Kidney epithelial cell (primary cell): ENCODE measurements around the gene CMTR2. TPM values are rescaled to one million over a fixed set of nuclear protein-coding genes. Genes with fewer than 3 reads are reported as not detected.

Experiments used
- DNase-seq: peaks from one replicate; pipeline ENCODE4 v3.0.0-alpha.2; 2010; ENCODE audit warnings: low read depth
- H3K27me3 ChIP-seq: 2 replicates; pipeline ENCODE4 v1.6.0; 2011; ENCODE audit warnings: low read length; ENCODE audit not compliant: control insufficient read depth, insufficient read depth
- H3K36me3 ChIP-seq: 2 replicates; pipeline ENCODE4 v1.5.1; 2011; ENCODE audit warnings: low read length; ENCODE audit not compliant: control insufficient read depth, insufficient read depth
- H3K4me3 ChIP-seq: 2 replicates; pipeline ENCODE4 v1.5.1; 2011; ENCODE audit warnings: low read depth, mild to moderate bottlenecking, control low read depth, low read length
- CTCF ChIP-seq: IDR thresholded peaks from 2 replicates; pipeline ENCODE4 v1.5.1; 2011; ENCODE audit warnings: mild to moderate bottlenecking, moderate library complexity, low read length, control low read depth, inconsistent platforms; ENCODE audit not compliant: insufficient read depth, poor library complexity, severe bottlenecking
- total RNA-seq: library from RNA; depleted of rRNA; stranded (reverse); fragments of >200 nt; gene quantifications from 2 replicates; pipeline ENCODE4 v1.2.3, GENCODE V29; 2015

The CMTR2 gene
- total RNA-seq, 1 donor from 2014 or later, result 36.9 TPM

GRCh38 chr16:71258372-71258771 lies 30.8 kb downstream of the CMTR2 start:
- Histone ChIP-seq H3K4me3 (no peak overlapping the region), H3K36me3 (no peaks in the 10 kb centered on the region), H3K27me3 (no peaks in the 10 kb centered on the region)
- no peak for DNase-seq
- no peak for TF ChIP-seq CTCF

GRCh38 chr16:71257768-71258167 lies 31.4 kb downstream of the CMTR2 start:
- no peak for DNase-seq
- H3K27me3 ChIP-seq, result no peaks in the 10 kb centered on the region
- H3K4me3 ChIP-seq, result no peak overlapping the region
- TF ChIP-seq CTCF, result no peak
- H3K36me3 ChIP-seq, result no peaks in the 10 kb centered on the region

GRCh38 chr16:71255721-71256120 lies 33.5 kb downstream of the CMTR2 start:
- Histone ChIP-seq H3K27me3 (no peaks in the 10 kb centered on the region), H3K36me3 (no peaks in the 10 kb centered on the region), H3K4me3 (no peak overlapping the region)
- no peak for DNase-seq
- no peak for TF ChIP-seq CTCF

- Histone ChIP-seq H3K4me3 (no peak overlapping the region), H3K36me3 (no peaks in the 10 kb centered on the region), H3K27me3 (no peaks in the 10 kb centered on the region)
- no peak for TF ChIP-seq CTCF
- DNase-seq, result no peak
Measured at GRCh38 chr16:71254832-71255525, 34.2 kb downstream of the CMTR2 start.

GRCh38 chr16:71250461-71251235 lies 38.6 kb downstream of the CMTR2 start:
- H3K36me3 ChIP-seq, result no peaks in the 10 kb centered on the region
- no peak for DNase-seq

More at GRCh38 chr16:71250461-71251235, 38.6 kb downstream of the CMTR2 start:
- Histone ChIP-seq H3K27me3 (no peaks in the 10 kb centered on the region), H3K4me3 (no peak overlapping the region)
- no peak for TF ChIP-seq CTCF
